B cell (primary cell): ENCODE results near the gene ABL1.
"Not testable (repeated sequence)": the region's sequence is repeated elsewhere in the genome, so short reads cannot be mapped to it uniquely, and the experiment has no call there.

Experiments used
- EZH2 ChIP-seq: IDR thresholded peaks from 2 replicates; pipeline ENCODE4 v1.6.1; 2012; ENCODE audit warnings: borderline replicate concordance, low read depth, mild to moderate bottlenecking, moderate library complexity, low read length; ENCODE audit not compliant: insufficient read depth, poor library complexity, severe bottlenecking
- TF ChIP-seq, protein P1 (sequence below): fragments of 200-600 bp; IDR thresholded peaks from one replicate; pipeline ENCODE4 v1.8.0; 2022; ENCODE audit warnings: antibody characterized with exemption, mild to moderate bottlenecking

DNA sequence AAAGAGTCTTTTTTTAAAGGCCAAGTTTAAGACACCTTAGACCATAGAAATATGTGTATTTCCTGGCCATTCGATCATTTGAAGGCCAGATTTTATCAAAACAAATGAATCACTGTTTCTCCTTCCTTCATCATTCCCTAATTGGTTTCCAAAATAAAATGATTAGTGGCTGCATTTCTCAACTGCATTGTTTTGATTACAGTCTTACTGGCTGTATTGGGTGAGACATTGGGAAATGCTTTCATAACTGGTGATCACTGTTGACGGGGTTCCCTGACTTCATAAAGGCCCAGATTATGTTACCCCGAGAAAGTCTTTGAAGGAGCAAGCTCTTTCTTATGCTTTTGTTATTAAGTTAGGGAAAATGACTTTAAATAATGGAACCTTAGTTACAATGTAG is 40.6 kb upstream of the ABL1 start:
- TF ChIP-seq, protein P1, sequence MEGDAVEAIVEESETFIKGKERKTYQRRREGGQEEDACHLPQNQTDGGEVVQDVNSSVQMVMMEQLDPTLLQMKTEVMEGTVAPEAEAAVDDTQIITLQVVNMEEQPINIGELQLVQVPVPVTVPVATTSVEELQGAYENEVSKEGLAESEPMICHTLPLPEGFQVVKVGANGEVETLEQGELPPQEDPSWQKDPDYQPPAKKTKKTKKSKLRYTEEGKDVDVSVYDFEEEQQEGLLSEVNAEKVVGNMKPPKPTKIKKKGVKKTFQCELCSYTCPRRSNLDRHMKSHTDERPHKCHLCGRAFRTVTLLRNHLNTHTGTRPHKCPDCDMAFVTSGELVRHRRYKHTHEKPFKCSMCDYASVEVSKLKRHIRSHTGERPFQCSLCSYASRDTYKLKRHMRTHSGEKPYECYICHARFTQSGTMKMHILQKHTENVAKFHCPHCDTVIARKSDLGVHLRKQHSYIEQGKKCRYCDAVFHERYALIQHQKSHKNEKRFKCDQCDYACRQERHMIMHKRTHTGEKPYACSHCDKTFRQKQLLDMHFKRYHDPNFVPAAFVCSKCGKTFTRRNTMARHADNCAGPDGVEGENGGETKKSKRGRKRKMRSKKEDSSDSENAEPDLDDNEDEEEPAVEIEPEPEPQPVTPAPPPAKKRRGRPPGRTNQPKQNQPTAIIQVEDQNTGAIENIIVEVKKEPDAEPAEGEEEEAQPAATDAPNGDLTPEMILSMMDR = not testable (repeated sequence)
- TF ChIP-seq EZH2 = not testable (repeated sequence)
